A549 (cell line): ENCODE data around the gene LIPN. TPM values are rescaled to one million over a fixed set of nuclear protein-coding genes. Genes with fewer than 3 reads are reported as not detected.
A peak's percentile ranks its signal among the peaks of the same experiment; 100 is the strongest.

Source experiments
- ATAC-seq, 2 experiments: fragments of 200-7000 bp in 1 of 2; fragments of >200 bp in 1 of 2; cut with Nextera tagmentation in 1 of 2; cut with Tn5 transposase in 1 of 2; 3 replicates each; pipeline versions ENCODE4 v1.8.0 to v1.9.1; 2018 to 2020; ENCODE audit warnings: mild to moderate bottlenecking in 1 of 2, moderate library complexity in 1 of 2
- CTCF ChIA-PET: fragments of 300-600 bp; sonication (Branson Sonifier 250); formaldehyde crosslinking; extraction: SDS; loops from one replicate; lab custom pipeline; 2021; ENCODE audit warnings: antibody characterized with exemption, inconsistent platforms; lab: Yijun Ruan, JAX
- POLR2A ChIA-PET: fragments of 350-600 bp; formaldehyde crosslinking; extraction: SDS; loops from one replicate; lab custom pipeline; 2021; ENCODE audit warnings: antibody characterized with exemption, inconsistent platforms; lab: Yijun Ruan, JAX
- DNase-seq, 2 experiments: peaks; one replicate each; pipeline versions ENCODE4 v3.0.0 to v3.0.0-alpha.2; 2011 to 2016; ENCODE audit warnings: low read depth in 1 of 2, low spot score in 1 of 2
- FAIRE-seq: peaks from 2 replicates; lab custom pipeline; 2011; peaks lifted over from hg19 to GRCh38; lab: Jason Lieb, UNC
- H3K27ac ChIP-seq, 2 experiments: fragments of >200 bp; sonication (Bioruptor Twin); formaldehyde crosslinking; 3 replicates each; pipeline ENCODE4 v1.5.1; 2016 to 2017
- H3K4me1 ChIP-seq: fragments of >200 bp; sonication (Bioruptor Twin); formaldehyde crosslinking; 3 replicates; pipeline ENCODE4 v1.6.1; 2016
- H3K4me2 ChIP-seq: fragments of >200 bp; sonication (Bioruptor Twin); formaldehyde crosslinking; 3 replicates; pipeline ENCODE4 v1.6.1; 2016
- H3K4me3 ChIP-seq: fragments of >200 bp; sonication (Bioruptor Twin); formaldehyde crosslinking; 3 replicates; pipeline ENCODE4 v1.5.1; 2016
- H3K9me3 ChIP-seq: fragments of >200 bp; sonication (Bioruptor Twin); formaldehyde crosslinking; 3 replicates; pipeline ENCODE4 v1.6.1; 2016
- CBX2 ChIP-seq: fragments of 200-600 bp; sonication (generic); IDR thresholded peaks from 2 replicates; pipeline ENCODE4 v1.6.1; 2016; ENCODE audit warnings: low read depth, mild to moderate bottlenecking, borderline replicate concordance
- CEBPB ChIP-seq, 2 experiments: fragments of >200 bp in 1 of 2; sonication (Bioruptor Twin) in 1 of 2; formaldehyde crosslinking in 1 of 2; IDR thresholded peaks; 2 replicates each; pipeline ENCODE4 v1.6.1; 2012 to 2016
- CHD4 ChIP-seq: fragments of 200-600 bp; sonication (generic); IDR thresholded peaks from 2 replicates; pipeline ENCODE4 v1.6.1; 2016; ENCODE audit warnings: antibody characterized with exemption, mild to moderate bottlenecking, borderline replicate concordance
- FOSL2 ChIP-seq, 2 experiments: fragments of 450-650 bp in 1 of 2; fragments of >200 bp in 1 of 2; sonication (Bioruptor Twin) in 1 of 2; formaldehyde crosslinking; IDR thresholded peaks; 2 replicates each; pipeline versions ENCODE4 v1.5.0 to v1.6.1; 2016 to 2020; ENCODE audit warnings: mild to moderate bottlenecking in 1 of 2, moderate library complexity in 1 of 2
- FOXS1 ChIP-seq: fragments of 250-450 bp; sonication (Bioruptor Pico); IDR thresholded peaks from 2 replicates; pipeline ENCODE4 v1.5.0; 2020; ENCODE audit warnings: mild to moderate bottlenecking, moderate library complexity
- HOXB5 ChIP-seq: fragments of 250-450 bp; sonication (Bioruptor Pico); IDR thresholded peaks from 2 replicates; pipeline ENCODE4 v1.5.0; 2020; ENCODE audit warnings: mild to moderate bottlenecking, moderate library complexity
- MAZ ChIP-seq: fragments of 150-350 bp; IDR thresholded peaks from 2 replicates; pipeline ENCODE4 v1.6.1; 2014; ENCODE audit warnings: antibody characterized with exemption, low read depth, low read length, borderline replicate concordance
- NPAS2 ChIP-seq: fragments of 250-450 bp; sonication (Bioruptor Pico); IDR thresholded peaks from 2 replicates; pipeline ENCODE4 v1.8.0; 2022; ENCODE audit warnings: mild to moderate bottlenecking, moderate library complexity, borderline replicate concordance
- POLR2A ChIP-seq: IDR thresholded peaks from 2 replicates; pipeline ENCODE4 v1.6.1; 2012; ENCODE audit warnings: mild to moderate bottlenecking, low read length
- RAD21 ChIP-seq, 2 experiments: fragments of >200 bp in 1 of 2; sonication (Bioruptor Twin) in 1 of 2; formaldehyde crosslinking in 1 of 2; IDR thresholded peaks in 1 of 2; conservative IDR thresholded peaks in 1 of 2; 2 replicates in 1 of 2; 3 replicates in 1 of 2; pipeline ENCODE4 v1.6.1; 2012 to 2018; ENCODE audit warnings: inconsistent platforms in 1 of 2
- RNF2 ChIP-seq: fragments of 200-600 bp; sonication (generic); IDR thresholded peaks from 2 replicates; pipeline ENCODE4 v1.6.1; 2016; ENCODE audit warnings: low read depth, mild to moderate bottlenecking, antibody characterized with exemption, moderate library complexity, borderline replicate concordance
- SMC3 ChIP-seq: fragments of >200 bp; sonication (Bioruptor Twin); formaldehyde crosslinking; IDR thresholded peaks from 3 replicates; pipeline ENCODE4 v1.6.1; 2018; ENCODE audit warnings: inconsistent platforms
- WGBS: methylation state at CpG from one replicate; pipeline ENCODE4 v1.1.6; 2017; ENCODE audit errors: missing lambda C conversion rate; 5-methylcytosine and 5-hydroxymethylcytosine counted together
- polyA plus RNA-seq, 4 experiments: library from polyadenylated mRNA; depleted of rRNA in 3 of 4; stranded (reverse); fragments of >200 nt; fragmentation: RNase III in 1 of 4; extraction: RNeasy Plus Mini Kit Qiagen cat#74134 plus additional on column Dnase treatment in 1 of 4; gene quantifications; 2 replicates in 3 of 4; 3 replicates in 1 of 4; pipeline ENCODE4 v1.2.3, GENCODE V29; 2011 to 2017
- TF ChIP-seq, protein P1 (sequence below): fragments of 450-650 bp; IDR thresholded peaks from 2 replicates; pipeline ENCODE4 v1.6.1; 2014; ENCODE audit warnings: antibody characterized with exemption
- TF ChIP-seq, protein P2 (sequence below): fragments of >200 bp; sonication (Bioruptor Twin); formaldehyde crosslinking; IDR thresholded peaks from 3 replicates; pipeline ENCODE4 v1.5.1; 2016
- TF ChIP-seq, protein P3 (sequence below): fragments of >200 bp; sonication (Bioruptor Twin); formaldehyde crosslinking; IDR thresholded peaks from 2 replicates; pipeline ENCODE4 v1.6.1; 2016
- TF ChIP-seq, protein P4 (sequence below): IDR thresholded peaks from 2 replicates; pipeline ENCODE4 v1.6.1; 2012

The LIPN gene
- polyA plus RNA-seq, 2 of the 4 experiments (the other 2 are of a cell fraction), result not detected

DNA sequence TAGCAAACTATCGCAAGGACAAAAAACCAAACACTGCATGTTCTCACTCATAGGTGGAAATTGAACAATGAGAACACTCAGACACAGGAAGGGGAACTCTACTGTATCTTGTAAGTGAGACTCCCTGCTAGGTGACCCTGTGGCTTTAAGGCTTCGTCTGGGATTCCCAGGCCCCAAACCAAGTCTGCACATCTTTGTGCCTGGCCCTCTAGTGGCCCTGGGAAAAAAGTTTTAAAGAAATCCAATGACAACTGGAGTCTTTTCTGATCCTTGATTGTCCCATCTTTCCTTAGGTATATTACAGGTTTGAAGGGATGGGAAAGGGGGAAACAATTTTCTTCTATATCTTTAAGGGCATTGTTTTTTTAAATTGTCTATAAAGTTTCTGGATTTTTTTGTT, 32.1 kb downstream of the LIPN start:
- TF ChIP-seq RNF2 (no peak), POLR2A (no peak), CBX2 (no peak), RAD21 (conservative IDR thresholded peaks at IDR 0.05 in 1 of 2, IDR thresholded peaks at IDR 0.05 in 1 of 2) (peak; percentile 51 to 64), MAZ (no peak), SMC3 (peak; percentile 61), FOXS1 (CRISPR knock-in tag) (no peak)
- TF ChIP-seq, protein P1, sequence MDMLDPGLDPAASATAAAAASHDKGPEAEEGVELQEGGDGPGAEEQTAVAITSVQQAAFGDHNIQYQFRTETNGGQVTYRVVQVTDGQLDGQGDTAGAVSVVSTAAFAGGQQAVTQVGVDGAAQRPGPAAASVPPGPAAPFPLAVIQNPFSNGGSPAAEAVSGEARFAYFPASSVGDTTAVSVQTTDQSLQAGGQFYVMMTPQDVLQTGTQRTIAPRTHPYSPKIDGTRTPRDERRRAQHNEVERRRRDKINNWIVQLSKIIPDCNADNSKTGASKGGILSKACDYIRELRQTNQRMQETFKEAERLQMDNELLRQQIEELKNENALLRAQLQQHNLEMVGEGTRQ, result no peak
- TF ChIP-seq, protein P2, sequence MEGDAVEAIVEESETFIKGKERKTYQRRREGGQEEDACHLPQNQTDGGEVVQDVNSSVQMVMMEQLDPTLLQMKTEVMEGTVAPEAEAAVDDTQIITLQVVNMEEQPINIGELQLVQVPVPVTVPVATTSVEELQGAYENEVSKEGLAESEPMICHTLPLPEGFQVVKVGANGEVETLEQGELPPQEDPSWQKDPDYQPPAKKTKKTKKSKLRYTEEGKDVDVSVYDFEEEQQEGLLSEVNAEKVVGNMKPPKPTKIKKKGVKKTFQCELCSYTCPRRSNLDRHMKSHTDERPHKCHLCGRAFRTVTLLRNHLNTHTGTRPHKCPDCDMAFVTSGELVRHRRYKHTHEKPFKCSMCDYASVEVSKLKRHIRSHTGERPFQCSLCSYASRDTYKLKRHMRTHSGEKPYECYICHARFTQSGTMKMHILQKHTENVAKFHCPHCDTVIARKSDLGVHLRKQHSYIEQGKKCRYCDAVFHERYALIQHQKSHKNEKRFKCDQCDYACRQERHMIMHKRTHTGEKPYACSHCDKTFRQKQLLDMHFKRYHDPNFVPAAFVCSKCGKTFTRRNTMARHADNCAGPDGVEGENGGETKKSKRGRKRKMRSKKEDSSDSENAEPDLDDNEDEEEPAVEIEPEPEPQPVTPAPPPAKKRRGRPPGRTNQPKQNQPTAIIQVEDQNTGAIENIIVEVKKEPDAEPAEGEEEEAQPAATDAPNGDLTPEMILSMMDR, result peak; percentile 54
- TF ChIP-seq, protein P3, sequence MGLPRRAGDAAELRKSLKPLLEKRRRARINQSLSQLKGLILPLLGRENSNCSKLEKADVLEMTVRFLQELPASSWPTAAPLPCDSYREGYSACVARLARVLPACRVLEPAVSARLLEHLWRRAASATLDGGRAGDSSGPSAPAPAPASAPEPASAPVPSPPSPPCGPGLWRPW, result no peak

DNA sequence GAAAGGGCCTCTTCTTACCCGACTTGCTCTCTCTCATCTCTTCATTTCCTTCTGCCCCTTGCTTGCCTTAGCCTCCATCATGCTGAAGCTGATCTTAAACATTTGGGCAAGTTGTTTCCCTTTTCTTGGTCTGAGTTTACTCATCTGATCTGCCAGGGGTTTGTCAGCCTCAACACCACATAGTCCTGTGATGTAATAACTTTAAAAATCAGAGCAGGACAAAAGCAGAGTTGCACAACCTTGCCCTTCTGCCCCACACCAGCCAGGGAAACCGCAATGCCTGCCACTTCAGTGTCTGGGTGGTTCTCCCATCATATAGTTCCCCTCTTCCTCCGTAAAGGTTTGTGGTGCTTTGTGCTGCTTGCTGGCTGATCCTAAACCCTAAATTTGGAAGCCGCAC, 32.8 kb downstream of the LIPN start:
- Histone ChIP-seq H3K4me1 (peaks cover 22% of the 10 kb centered on the region), H3K27ac (peak overlapping the region in 1 of 2 experiments; percentile 70; a peak in 3 of 6 replicates), H3K4me3 (no peak overlapping the region), H3K9me3 (no peaks in the 10 kb centered on the region), H3K4me2 (peak overlapping the region; percentile 20; the same call in 2 of the 3 replicates)
- CTCF ChIA-PET, result interaction anchor here (0.6 to 2.4 kb wide), 7 partner anchors 14 to 228 kb away, joined by 3 to 7 read pairs (median 3); no protein-coding TSS in a partner anchor
- DNase-seq, result no peak
- POLR2A ChIA-PET, result no interaction called here
- 71% methylated on average over 4 of the region's 4 CpGs for WGBS
- no peak for ATAC-seq
- TF ChIP-seq, protein P4, sequence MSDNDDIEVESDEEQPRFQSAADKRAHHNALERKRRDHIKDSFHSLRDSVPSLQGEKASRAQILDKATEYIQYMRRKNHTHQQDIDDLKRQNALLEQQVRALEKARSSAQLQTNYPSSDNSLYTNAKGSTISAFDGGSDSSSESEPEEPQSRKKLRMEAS, result no peak
- TF ChIP-seq CEBPB (IDR thresholded peaks at IDR 0.05), result peak; percentile 52 to 57; a peak in 3 of 4 replicates
- TF ChIP-seq, protein P2, result no peak
- no peak for TF ChIP-seq NPAS2 (CRISPR knock-in tag)
- no peak for TF ChIP-seq HOXB5 (CRISPR knock-in tag)
- no peak for FAIRE-seq

More for the DNA sequence above, 32.1 kb downstream of the LIPN start:
- CTCF ChIA-PET, result interaction anchor here (0.6 to 2.4 kb wide), 8 partner anchors 15 to 381 kb away, joined by 3 to 7 read pairs (median 3); no protein-coding TSS in a partner anchor
- Histone ChIP-seq H3K4me1 (peaks cover 22% of the 10 kb centered on the region), H3K27ac (no peak overlapping the region), H3K4me2 (peak overlapping the region; percentile 20; the same call in 1 of the 3 replicates), H3K9me3 (no peaks in the 10 kb centered on the region), H3K4me3 (no peak overlapping the region)
- FAIRE-seq (no peak), DNase-seq (peak; percentile 39 to 57), ATAC-seq (peak; percentile 92 to 94)
- POLR2A ChIA-PET, result no interaction called here
- WGBS, result 50% methylated on average over 2 of the region's 2 CpGs

DNA sequence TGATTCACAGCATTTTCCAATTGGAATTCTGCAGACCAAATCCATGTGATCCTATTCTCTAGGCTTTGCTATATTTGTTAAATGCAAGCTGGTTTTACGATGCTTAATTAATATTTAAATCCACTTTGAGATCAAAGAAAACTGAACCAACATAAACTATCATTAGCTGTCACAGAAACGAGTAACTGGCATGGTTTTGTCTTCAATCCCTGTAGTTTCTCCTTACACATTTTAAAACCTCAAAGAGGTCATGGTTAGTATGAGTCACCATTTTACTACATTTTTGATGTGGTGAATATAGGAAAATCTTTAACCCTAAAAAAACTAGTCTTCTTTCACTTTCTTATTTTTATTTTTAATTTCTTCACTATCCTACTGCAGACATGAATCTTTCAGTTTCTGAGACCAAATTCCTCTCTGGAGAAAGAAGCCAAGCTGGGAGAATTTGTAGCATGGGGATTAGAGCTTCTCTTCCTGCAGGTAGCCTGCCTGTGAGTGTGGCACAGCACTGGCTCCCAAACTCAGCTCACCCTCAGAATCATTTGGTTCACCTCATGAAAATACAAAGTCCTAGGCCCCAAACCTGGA, 34.0 kb downstream of the LIPN start:
- ChIA-PET POLR2A (no interaction called here), CTCF (interaction anchor here (0.8 to 1.7 kb wide), 4 partner anchors 9 to 17 kb away, joined by 3 to 6 read pairs (median 4); partner anchors contain the start of gene LIPM)
- DNase-seq (no peak), FAIRE-seq (peak; percentile 43), ATAC-seq (no peak)
- no peak for TF ChIP-seq FOSL2 (IDR thresholded peaks at IDR 0.05)
- TF ChIP-seq FOSL2 (CRISPR knock-in tag; IDR thresholded peaks at IDR 0.05), result peak; percentile 74
- no peak for TF ChIP-seq CHD4
- TF ChIP-seq FOXS1 (CRISPR knock-in tag), result no peak
- TF ChIP-seq, protein P3, result no peak
- 18% methylated on average over 2 of the region's 2 CpGs for WGBS
- H3K4me3 ChIP-seq, result no peak overlapping the region
- H3K4me1 ChIP-seq, result peaks cover 22% of the 10 kb centered on the region
- H3K4me2 ChIP-seq, result peak overlapping the region; percentile 15; the same call in 1 of the 3 replicates
- no peaks in the 10 kb centered on the region for H3K9me3 ChIP-seq
- H3K27ac ChIP-seq, result peak overlapping the region in 1 of 2 experiments; percentile 60; a peak in 3 of 6 replicates
